ENCODE results near the gene NXPH2.
"Not testable (repeated sequence)": the region's sequence is repeated elsewhere in the genome, so short reads cannot be mapped to it uniquely, and the experiment has no call there.

NXPH2 gene

GRCh38 chr2:138762533-138762932, 17.7 kb downstream of the NXPH2 start:
- TF ChIP-seq, protein P1, sequence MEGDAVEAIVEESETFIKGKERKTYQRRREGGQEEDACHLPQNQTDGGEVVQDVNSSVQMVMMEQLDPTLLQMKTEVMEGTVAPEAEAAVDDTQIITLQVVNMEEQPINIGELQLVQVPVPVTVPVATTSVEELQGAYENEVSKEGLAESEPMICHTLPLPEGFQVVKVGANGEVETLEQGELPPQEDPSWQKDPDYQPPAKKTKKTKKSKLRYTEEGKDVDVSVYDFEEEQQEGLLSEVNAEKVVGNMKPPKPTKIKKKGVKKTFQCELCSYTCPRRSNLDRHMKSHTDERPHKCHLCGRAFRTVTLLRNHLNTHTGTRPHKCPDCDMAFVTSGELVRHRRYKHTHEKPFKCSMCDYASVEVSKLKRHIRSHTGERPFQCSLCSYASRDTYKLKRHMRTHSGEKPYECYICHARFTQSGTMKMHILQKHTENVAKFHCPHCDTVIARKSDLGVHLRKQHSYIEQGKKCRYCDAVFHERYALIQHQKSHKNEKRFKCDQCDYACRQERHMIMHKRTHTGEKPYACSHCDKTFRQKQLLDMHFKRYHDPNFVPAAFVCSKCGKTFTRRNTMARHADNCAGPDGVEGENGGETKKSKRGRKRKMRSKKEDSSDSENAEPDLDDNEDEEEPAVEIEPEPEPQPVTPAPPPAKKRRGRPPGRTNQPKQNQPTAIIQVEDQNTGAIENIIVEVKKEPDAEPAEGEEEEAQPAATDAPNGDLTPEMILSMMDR (IDR thresholded peaks at IDR 0.05; ENCODE audit: borderline replicate concordance, insufficient read depth, low read depth, low read length) = no peak
- no peak overlapping the region for H3K4me3 ChIP-seq (ENCODE audit: low read depth, low read length)

- H3K4me3 ChIP-seq (ENCODE audit: low read depth, low read length) = no peak overlapping the region
- TF ChIP-seq, protein P1 (IDR thresholded peaks at IDR 0.05; ENCODE audit: borderline replicate concordance, insufficient read depth, low read depth, low read length) = no peak
These were observed 19.5 kb downstream of the NXPH2 start for GRCh38 chr2:138760676-138761075.

GRCh38 chr2:138757384-138757783, 22.8 kb downstream of the NXPH2 start:
- H3K4me3 ChIP-seq (ENCODE audit: low read depth, low read length) = no peak overlapping the region
- TF ChIP-seq, protein P1 (IDR thresholded peaks at IDR 0.05; ENCODE audit: borderline replicate concordance, insufficient read depth, low read depth, low read length) = no peak

GRCh38 chr2:138752197-138752956, 27.8 kb downstream of the NXPH2 start:
- H3K4me3 ChIP-seq (ENCODE audit: low read depth, low read length) = no peak overlapping the region
- TF ChIP-seq, protein P1 (IDR thresholded peaks at IDR 0.05; ENCODE audit: borderline replicate concordance, insufficient read depth, low read depth, low read length) = no peak

DNA sequence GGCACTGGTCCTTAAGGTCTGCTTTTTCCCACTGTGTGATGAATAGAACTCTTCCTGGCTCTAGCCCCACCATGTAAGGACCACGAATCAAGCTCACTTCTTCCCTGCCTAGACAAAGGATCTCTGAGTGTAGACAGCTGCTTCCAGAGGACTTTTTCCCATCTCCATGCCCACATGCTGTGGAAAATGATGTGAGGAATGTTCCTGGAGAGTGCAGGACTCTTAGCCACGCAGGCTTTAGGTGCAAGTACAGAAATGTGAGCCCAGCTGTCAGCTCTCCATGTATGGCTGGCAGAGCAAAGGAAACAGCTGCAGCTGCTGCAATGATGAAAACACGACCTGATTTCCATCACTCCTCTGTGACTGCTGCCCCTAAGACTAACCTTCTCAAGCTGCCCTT, 35.5 kb downstream of the NXPH2 start:
- H3K4me3 ChIP-seq (ENCODE audit: low read depth, low read length) = no peak overlapping the region
- TF ChIP-seq, protein P1 (IDR thresholded peaks at IDR 0.05; ENCODE audit: borderline replicate concordance, insufficient read depth, low read depth, low read length) = no peak

DNA sequence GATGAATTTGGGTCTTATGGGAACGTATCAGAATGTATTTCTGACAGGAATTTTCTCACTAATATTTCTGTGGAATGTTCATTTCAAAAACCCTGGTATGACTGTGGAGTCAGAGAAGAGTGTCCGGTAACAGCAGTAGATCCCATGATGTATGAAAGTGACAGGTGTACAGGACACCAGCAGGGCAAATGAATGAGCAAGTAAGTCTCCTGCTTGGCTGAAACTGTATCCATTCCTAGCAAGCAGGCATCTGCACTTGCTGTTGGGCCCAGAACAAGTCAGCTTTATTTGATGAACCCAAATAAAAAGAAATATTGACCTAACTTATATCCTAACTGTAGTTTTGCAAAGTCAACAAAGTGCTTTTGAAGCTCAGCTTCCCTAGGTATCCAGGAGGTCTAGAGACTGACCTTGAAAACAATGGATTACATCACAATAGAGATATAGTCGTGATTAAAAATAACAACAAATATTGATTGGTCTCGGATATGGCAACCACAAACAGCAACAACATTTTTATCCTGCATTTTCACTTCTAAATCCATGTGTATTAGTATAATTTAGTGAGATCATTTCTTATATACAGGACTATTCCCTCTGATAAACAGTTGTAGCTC, 37.6 kb downstream of the NXPH2 start:
- no peak overlapping the region for H3K4me3 ChIP-seq (ENCODE audit: low read depth, low read length)
- TF ChIP-seq, protein P1 (IDR thresholded peaks at IDR 0.05; ENCODE audit: borderline replicate concordance, insufficient read depth, low read depth, low read length) = no peak

DNA sequence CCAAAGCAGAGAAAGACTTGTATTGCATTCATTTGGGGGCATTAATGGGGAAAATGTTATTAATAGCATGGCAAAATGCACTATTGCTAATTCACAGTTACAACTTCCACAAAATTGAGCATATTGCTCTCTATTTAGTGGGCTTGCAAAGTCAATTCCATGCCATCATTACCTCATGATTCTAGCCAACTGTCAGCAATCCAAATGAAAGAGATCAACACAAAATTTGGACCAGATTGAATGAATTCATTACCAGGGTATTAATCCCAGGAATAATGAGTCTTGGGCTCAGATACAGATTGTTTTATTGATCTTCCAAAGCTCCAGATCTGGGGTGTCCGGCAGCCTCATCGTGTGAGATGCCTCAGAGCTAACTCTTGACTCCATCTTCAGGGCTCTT, 38.3 kb downstream of the NXPH2 start:
- no peak overlapping the region for H3K4me3 ChIP-seq (ENCODE audit: low read depth, low read length)
- TF ChIP-seq, protein P1 (IDR thresholded peaks at IDR 0.05; ENCODE audit: borderline replicate concordance, insufficient read depth, low read depth, low read length) = no peak

GRCh38 chr2:138737009-138737554, 43.1 kb downstream of the NXPH2 start:
- H3K4me3 ChIP-seq (ENCODE audit: low read depth, low read length) = not testable (repeated sequence)
